A549 (cell line): ENCODE results near the gene PPP4R4. TPM values are rescaled to one million over a fixed set of nuclear protein-coding genes. Genes with fewer than 3 reads are reported as not detected.
A peak's percentile ranks its signal among the peaks of the same experiment; 100 is the strongest.

Source experiments
- ATAC-seq, 2 experiments: fragments of 200-7000 bp in 1 of 2; fragments of >200 bp in 1 of 2; cut with Nextera tagmentation in 1 of 2; cut with Tn5 transposase in 1 of 2; 3 replicates each; pipeline versions ENCODE4 v1.8.0 to v1.9.1; 2018 to 2020; ENCODE audit warnings: mild to moderate bottlenecking in 1 of 2, moderate library complexity in 1 of 2
- CTCF ChIA-PET: fragments of 300-600 bp; sonication (Branson Sonifier 250); formaldehyde crosslinking; extraction: SDS; loops from one replicate; lab custom pipeline; 2021; ENCODE audit warnings: antibody characterized with exemption, inconsistent platforms; lab: Yijun Ruan, JAX
- POLR2A ChIA-PET: fragments of 350-600 bp; formaldehyde crosslinking; extraction: SDS; loops from one replicate; lab custom pipeline; 2021; ENCODE audit warnings: antibody characterized with exemption, inconsistent platforms; lab: Yijun Ruan, JAX
- DNase-seq, 2 experiments: peaks; one replicate each; pipeline versions ENCODE4 v3.0.0 to v3.0.0-alpha.2; 2011 to 2016; ENCODE audit warnings: low read depth in 1 of 2, low spot score in 1 of 2
- FAIRE-seq: peaks from 2 replicates; lab custom pipeline; 2011; peaks lifted over from hg19 to GRCh38; lab: Jason Lieb, UNC
- H3K27ac ChIP-seq, 2 experiments: fragments of >200 bp; sonication (Bioruptor Twin); formaldehyde crosslinking; 3 replicates each; pipeline ENCODE4 v1.5.1; 2016 to 2017
- H3K4me1 ChIP-seq: fragments of >200 bp; sonication (Bioruptor Twin); formaldehyde crosslinking; 3 replicates; pipeline ENCODE4 v1.6.1; 2016
- H3K4me2 ChIP-seq: fragments of >200 bp; sonication (Bioruptor Twin); formaldehyde crosslinking; 3 replicates; pipeline ENCODE4 v1.6.1; 2016
- H3K4me3 ChIP-seq: fragments of >200 bp; sonication (Bioruptor Twin); formaldehyde crosslinking; 3 replicates; pipeline ENCODE4 v1.5.1; 2016
- H3K9me3 ChIP-seq: fragments of >200 bp; sonication (Bioruptor Twin); formaldehyde crosslinking; 3 replicates; pipeline ENCODE4 v1.6.1; 2016
- BCL3 ChIP-seq: fragments of >200 bp; sonication (Bioruptor Twin); formaldehyde crosslinking; IDR thresholded peaks from 3 replicates; pipeline ENCODE4 v1.6.1; 2016
- CBX8 ChIP-seq: fragments of 200-600 bp; sonication (generic); IDR thresholded peaks from 2 replicates; pipeline ENCODE4 v1.6.1; 2016
- EHMT2 ChIP-seq: fragments of 200-600 bp; sonication (generic); IDR thresholded peaks from 2 replicates; pipeline ENCODE4 v1.6.1; 2016; ENCODE audit warnings: antibody characterized with exemption, low read depth, mild to moderate bottlenecking, moderate library complexity
- FOXS1 ChIP-seq: fragments of 250-450 bp; sonication (Bioruptor Pico); IDR thresholded peaks from 2 replicates; pipeline ENCODE4 v1.5.0; 2020; ENCODE audit warnings: mild to moderate bottlenecking, moderate library complexity
- KDM1A ChIP-seq: fragments of 200-600 bp; sonication (generic); IDR thresholded peaks from 2 replicates; pipeline ENCODE4 v1.6.1; 2016; ENCODE audit warnings: low read depth, mild to moderate bottlenecking
- MAFK ChIP-seq: fragments of 450-650 bp; IDR thresholded peaks from 2 replicates; pipeline ENCODE4 v1.6.1; 2014; ENCODE audit not compliant: partially characterized antibody
- MAZ ChIP-seq: fragments of 150-350 bp; IDR thresholded peaks from 2 replicates; pipeline ENCODE4 v1.6.1; 2014; ENCODE audit warnings: antibody characterized with exemption, low read depth, low read length, borderline replicate concordance
- NPAS2 ChIP-seq: fragments of 250-450 bp; sonication (Bioruptor Pico); IDR thresholded peaks from 2 replicates; pipeline ENCODE4 v1.8.0; 2022; ENCODE audit warnings: mild to moderate bottlenecking, moderate library complexity, borderline replicate concordance
- PBX3 ChIP-seq: IDR thresholded peaks from 2 replicates; pipeline ENCODE4 v1.6.1; 2012
- POLR2A ChIP-seq: IDR thresholded peaks from 2 replicates; pipeline ENCODE4 v1.6.1; 2012; ENCODE audit warnings: mild to moderate bottlenecking, low read length
- RAD21 ChIP-seq, 2 experiments: fragments of >200 bp in 1 of 2; sonication (Bioruptor Twin) in 1 of 2; formaldehyde crosslinking in 1 of 2; IDR thresholded peaks in 1 of 2; conservative IDR thresholded peaks in 1 of 2; 2 replicates in 1 of 2; 3 replicates in 1 of 2; pipeline ENCODE4 v1.6.1; 2012 to 2018; ENCODE audit warnings: inconsistent platforms in 1 of 2
- SMC3 ChIP-seq: fragments of >200 bp; sonication (Bioruptor Twin); formaldehyde crosslinking; IDR thresholded peaks from 3 replicates; pipeline ENCODE4 v1.6.1; 2018; ENCODE audit warnings: inconsistent platforms
- WGBS: methylation state at CpG from one replicate; pipeline ENCODE4 v1.1.6; 2017; ENCODE audit errors: missing lambda C conversion rate; 5-methylcytosine and 5-hydroxymethylcytosine counted together
- polyA plus RNA-seq, 4 experiments: library from polyadenylated mRNA; depleted of rRNA in 3 of 4; stranded (reverse); fragments of >200 nt; fragmentation: RNase III in 1 of 4; extraction: RNeasy Plus Mini Kit Qiagen cat#74134 plus additional on column Dnase treatment in 1 of 4; gene quantifications; 2 replicates in 3 of 4; 3 replicates in 1 of 4; pipeline ENCODE4 v1.2.3, GENCODE V29; 2011 to 2017
- TF ChIP-seq, protein P1 (sequence below): fragments of >200 bp; sonication (Bioruptor Twin); formaldehyde crosslinking; IDR thresholded peaks from 3 replicates; pipeline ENCODE4 v1.5.1; 2016

PPP4R4 gene
- polyA plus RNA-seq, 2 of the 4 experiments (the other 2 are of a cell fraction): 0.12 to 0.25 TPM

GRCh38 chr14:94129111-94129757 is 44.9 kb upstream of the PPP4R4 start, which contains the start of gene IFI27L2:
Gene IFI27L2 (minus strand): TSS chr14:94129604. CDS start chr14:94129564, 40 bp downstream.
- peak within 1 kb of the TSS; percentile 49 for H3K4me3 ChIP-seq
- DNase-seq: peak; percentile 79 to 90
- no peaks in the 10 kb centered on the region for H3K9me3 ChIP-seq
- peaks cover 4% of the 10 kb centered on the region; the same call in 2 of the 3 replicates for H3K4me1 ChIP-seq
- peak within 1 kb of the TSS; percentile 66 to 81 for H3K27ac ChIP-seq
- TF ChIP-seq, protein P1, sequence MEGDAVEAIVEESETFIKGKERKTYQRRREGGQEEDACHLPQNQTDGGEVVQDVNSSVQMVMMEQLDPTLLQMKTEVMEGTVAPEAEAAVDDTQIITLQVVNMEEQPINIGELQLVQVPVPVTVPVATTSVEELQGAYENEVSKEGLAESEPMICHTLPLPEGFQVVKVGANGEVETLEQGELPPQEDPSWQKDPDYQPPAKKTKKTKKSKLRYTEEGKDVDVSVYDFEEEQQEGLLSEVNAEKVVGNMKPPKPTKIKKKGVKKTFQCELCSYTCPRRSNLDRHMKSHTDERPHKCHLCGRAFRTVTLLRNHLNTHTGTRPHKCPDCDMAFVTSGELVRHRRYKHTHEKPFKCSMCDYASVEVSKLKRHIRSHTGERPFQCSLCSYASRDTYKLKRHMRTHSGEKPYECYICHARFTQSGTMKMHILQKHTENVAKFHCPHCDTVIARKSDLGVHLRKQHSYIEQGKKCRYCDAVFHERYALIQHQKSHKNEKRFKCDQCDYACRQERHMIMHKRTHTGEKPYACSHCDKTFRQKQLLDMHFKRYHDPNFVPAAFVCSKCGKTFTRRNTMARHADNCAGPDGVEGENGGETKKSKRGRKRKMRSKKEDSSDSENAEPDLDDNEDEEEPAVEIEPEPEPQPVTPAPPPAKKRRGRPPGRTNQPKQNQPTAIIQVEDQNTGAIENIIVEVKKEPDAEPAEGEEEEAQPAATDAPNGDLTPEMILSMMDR: no peak
- TF ChIP-seq NPAS2 (CRISPR knock-in tag): no peak
- peak; percentile 42 for TF ChIP-seq POLR2A
- 0 out of 2 replicates have a peak, but pooled peaks have one; percentile 18 for TF ChIP-seq MAZ
- 0 out of 3 replicates have a peak, but pooled peaks have one; percentile 28 for TF ChIP-seq BCL3
- TF ChIP-seq, all 56 proteins: peak for 3
- ATAC-seq (peak; percentile 95 to 96), FAIRE-seq (no peak)
- CTCF ChIA-PET: interaction anchor here (0.6 to 3.0 kb wide), 10 partner anchors 8 to 488 kb away, joined by 3 to 19 read pairs (median 4); no protein-coding TSS in a partner anchor
- peak within 1 kb of the TSS; percentile 94 for H3K4me2 ChIP-seq
- 24% methylated on average over 13 of the region's 27 CpGs for WGBS
- POLR2A ChIA-PET: interaction anchor here (0.6 to 1.4 kb wide), 2 partner anchors 39 to 48 kb away, joined by 3 read pairs; partner anchors contain the start of genes DDX24 and IFI27L1

- no peak for FAIRE-seq
- Histone ChIP-seq H3K9me3 (no peaks in the 10 kb centered on the region), H3K27ac (peak overlapping the region; percentile 66 to 81; a peak in 4 of 6 replicates), H3K4me3 (peak overlapping the region; percentile 49), H3K4me2 (peak overlapping the region; percentile 94)
- WGBS: under 1% methylated on average over 11 of the region's 12 CpGs
- CTCF ChIA-PET: interaction anchor here (0.5 to 2.9 kb wide), 9 partner anchors 11 to 488 kb away, joined by 3 to 16 read pairs (median 9); no protein-coding TSS in a partner anchor
- no peak for TF ChIP-seq PBX3
- no peak for TF ChIP-seq EHMT2
- TF ChIP-seq MAFK: no peak
- no peak for TF ChIP-seq KDM1A
- TF ChIP-seq, all 56 proteins: peak for 0
- ATAC-seq: peak; percentile 58 to 77; a peak in 5 of 6 replicates
- POLR2A ChIA-PET: interaction anchor here (0.6 to 1.4 kb wide), 2 partner anchors 39 to 49 kb away, joined by 3 read pairs; partner anchors contain the start of genes DDX24 and IFI27L1
- peaks cover 4% of the 10 kb centered on the region; the same call in 2 of the 3 replicates for H3K4me1 ChIP-seq
- peak; percentile 52 to 54 for DNase-seq
Measured at GRCh38 chr14:94129758-94130414, 44.2 kb upstream of the PPP4R4 start.

- Histone ChIP-seq H3K9me3 (no peaks in the 10 kb centered on the region), H3K4me2 (no peak overlapping the region), H3K4me3 (no peak overlapping the region), H3K4me1 (peaks cover 4% of the 10 kb centered on the region; the same call in 2 of the 3 replicates), H3K27ac (no peak overlapping the region)
- 0 out of 6 replicates have a peak, but pooled peaks of 1 of the 2 experiments have one; percentile 23 for ATAC-seq
- TF ChIP-seq RAD21 (conservative IDR thresholded peaks at IDR 0.05 in 1 of 2, IDR thresholded peaks at IDR 0.05 in 1 of 2): peak; percentile 58 to 62
- TF ChIP-seq FOXS1: no peak
- 0 out of 3 replicates have a peak, but pooled peaks have one; percentile 21 for TF ChIP-seq SMC3
- TF ChIP-seq, protein P1: peak; percentile 82
- TF ChIP-seq CBX8: no peak
- WGBS: 48% methylated on average over 4 of the region's 4 CpGs
- POLR2A ChIA-PET: no interaction called here
- FAIRE-seq: no peak
- CTCF ChIA-PET: interaction anchor here (0.6 to 3.1 kb wide), 33 partner anchors 8 to 610 kb away, joined by 3 to 18 read pairs (median 3); partner anchors contain the start of gene PPP4R4
- DNase-seq: peak; percentile 55 to 69
Measured at GRCh38 chr14:94132285-94132887, 41.7 kb upstream of the PPP4R4 start.
